ENCODE measurements around the gene MAZ. TPM values are rescaled to one million over a fixed set of nuclear protein-coding genes. Genes with fewer than 3 reads are reported as not detected.

Gene MAZ
- total and polyA plus RNA-seq, 2 of the 13 experiments (the other 11 are each of a cell fraction or from before 2014, with no cell fraction given): 203 to 277 TPM

GRCh38 chr16:29811896-29812665 lies 5.8 kb downstream of the MAZ start, which contains the start of gene PRRT2 (continued):
- no peak for TF ChIP-seq MLXIP (CRISPR knock-in tag; IDR thresholded peaks at IDR 0.05; ENCODE audit: borderline replicate concordance)
- TF ChIP-seq ZNF12 (CRISPR knock-in tag; IDR thresholded peaks at IDR 0.05): no peak
- 0 out of 2 replicates have a peak, but pooled peaks have one; percentile 30 for TF ChIP-seq ZNF33B (CRISPR knock-in tag; IDR thresholded peaks at IDR 0.05)
- TF ChIP-seq ZNF703 (CRISPR knock-in tag; IDR thresholded peaks at IDR 0.05; ENCODE audit: borderline replicate concordance): peak; percentile 11; the same call in 1 of the 2 replicates
- TF ChIP-seq NFE2 (CRISPR knock-in tag; IDR thresholded peaks at IDR 0.05): no peak
- no peak for TF ChIP-seq FOXK1 (CRISPR knock-in tag; IDR thresholded peaks at IDR 0.05; ENCODE audit: borderline replicate concordance, low read depth)
- peak; percentile 72 for TF ChIP-seq ZNF879 (CRISPR knock-in tag; IDR thresholded peaks at IDR 0.05)
- no peak for TF ChIP-seq MIER2 (CRISPR knock-in tag; IDR thresholded peaks at IDR 0.05)
- TF ChIP-seq ZFP41 (CRISPR knock-in tag; IDR thresholded peaks at IDR 0.05; ENCODE audit: borderline replicate concordance): 0 out of 2 replicates have a peak, but pooled peaks have one; percentile 50
- no peak for TF ChIP-seq MEIS1 (CRISPR knock-in tag; IDR thresholded peaks at IDR 0.05; ENCODE audit: borderline replicate concordance)
- TF ChIP-seq GMEB1 (CRISPR knock-in tag; IDR thresholded peaks at IDR 0.05; ENCODE audit: borderline replicate concordance): no peak
- TF ChIP-seq ZNF589 (CRISPR knock-in tag; conservative IDR thresholded peaks at IDR 0.05): no peak
- TF ChIP-seq NR3C1 (CRISPR knock-in tag; IDR thresholded peaks at IDR 0.05): no peak
- no peak for TF ChIP-seq ZNF264 (CRISPR knock-in tag; IDR thresholded peaks at IDR 0.05)
- TF ChIP-seq ZNF784 (CRISPR knock-in tag; IDR thresholded peaks at IDR 0.05; ENCODE audit: borderline replicate concordance): peak; percentile 13; the same call in 1 of the 2 replicates
- no peak for TF ChIP-seq PBX2 (CRISPR knock-in tag; IDR thresholded peaks at IDR 0.05)
- 0 out of 2 replicates have a peak, but pooled peaks have one; percentile 28 for TF ChIP-seq PRDM10 (CRISPR knock-in tag; IDR thresholded peaks at IDR 0.05; ENCODE audit: low read depth)
- TF ChIP-seq NFYB (CRISPR knock-in tag; IDR thresholded peaks at IDR 0.05): no peak
- TF ChIP-seq CBX1 (IDR thresholded peaks at IDR 0.05; ENCODE audit: low read depth): no peak

All from HepG2 (cell line).